ENCODE measurements around the gene NUDCD3. TPM values are rescaled to one million over a fixed set of nuclear protein-coding genes. Genes with fewer than 3 reads are reported as not detected.

Gene NUDCD3
- total and polyA plus RNA-seq, 2 of the 8 experiments (the other 6 are each of a cell fraction or from before 2014, with no cell fraction given): 35.2 to 93.7 TPM

DNA sequence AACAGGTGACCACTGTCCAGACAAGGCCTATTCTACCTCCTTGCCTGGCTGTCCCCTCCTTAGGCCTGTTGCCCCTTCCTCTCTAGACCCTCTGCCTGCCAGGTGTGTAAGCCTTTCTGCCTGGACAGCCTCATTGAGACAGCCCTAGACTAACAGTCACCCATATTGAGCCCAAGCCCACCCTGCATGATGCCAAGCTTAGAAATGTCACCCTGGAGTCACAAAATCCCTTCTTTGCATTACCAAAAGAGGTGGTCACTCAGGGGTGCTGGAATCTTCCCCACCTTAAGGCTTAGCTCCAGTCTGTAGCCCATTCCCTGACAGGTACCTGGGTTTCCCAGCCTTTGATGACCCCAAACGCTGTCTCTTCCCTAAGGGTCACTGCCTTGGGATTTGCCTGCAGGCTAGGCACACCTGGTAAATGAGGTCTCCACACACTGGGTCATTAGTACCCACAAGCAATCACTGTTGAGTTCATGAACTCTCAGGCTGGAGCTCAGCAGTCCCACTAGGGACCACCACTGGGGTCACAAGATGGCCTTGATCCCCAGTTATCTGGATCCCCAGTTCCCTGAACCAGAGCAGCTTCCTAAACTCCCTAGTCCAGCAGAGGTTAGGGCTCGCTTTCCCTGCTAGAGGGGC, 110.1 kb downstream of the NUDCD3 start:
- no peak overlapping the region for H3K9ac ChIP-seq (replicated peaks in 1 of 4; ENCODE audit: extremely low read depth in 1 of 4, low read depth in 3 of 4, low read length in 3 of 4)
- no peaks in the 10 kb centered on the region for H3K4me1 ChIP-seq (replicated peaks in 1 of 4; ENCODE audit: control insufficient read depth in 3 of 4, insufficient read depth in 4 of 4, low read length in 3 of 4)
- CTCF ChIA-PET (ENCODE audit: partially characterized antibody): interaction anchor here (0.6 to 1.6 kb wide), 5 partner anchors 8 to 51 kb away, joined by 3 to 4 read pairs (median 3); no protein-coding TSS in a partner anchor
- H2BK5ac ChIP-seq (ENCODE audit: low read depth, low read length): no peak overlapping the region
- H3K4me3 ChIP-seq (ENCODE audit: extremely low read depth in 1 of 4, insufficient read depth in 2 of 4, low read depth in 3 of 4, low read length in 4 of 4): no peak overlapping the region
- no peak overlapping the region for H3K4ac ChIP-seq (replicated peaks; ENCODE audit: insufficient read length, low read depth, low read length)
- H3K18ac ChIP-seq (ENCODE audit: extremely low read depth, low read length): no peak overlapping the region
- POLR2A ChIA-PET (ENCODE audit: partially characterized antibody): interaction anchor here (1.0 kb wide), 1 partner anchor 11 kb away, joined by 3 read pairs; no protein-coding TSS in a partner anchor
- no peak overlapping the region for H3K14ac ChIP-seq (ENCODE audit: insufficient read length)
- peak in 1 of 2 experiments; percentile 42 for DNase-seq (ENCODE audit: low read depth in 1 of 2, low spot score in 2 of 2)
- 100% methylated on average over 1 of the region's 2 CpGs; no CpG with 5 or more reads in 1 of the 2 experiments for WGBS, 2 experiments (ENCODE audit: extremely low coverage in 1 of 2, insufficient coverage in 1 of 2, insufficient read length in 1 of 2, insufficient replicate concordance in 2 of 2, low coverage in 1 of 2, low lambda C conversion rate in 2 of 2, missing lambda C conversion rate in 1 of 2)
- no peak overlapping the region for H2AK5ac ChIP-seq (ENCODE audit: low read depth, low read length)
- no peak overlapping the region for H3K4me2 ChIP-seq (ENCODE audit: insufficient read depth in 1 of 2, low read depth in 2 of 2, low read length in 2 of 2)
- H4K8ac ChIP-seq (ENCODE audit: extremely low read depth, insufficient read depth, low read length): no peak overlapping the region
- no peak overlapping the region for H2BK12ac ChIP-seq (ENCODE audit: low read depth, low read length)
- H3K79me2 ChIP-seq (ENCODE audit: control insufficient read depth in 1 of 2, insufficient read depth in 2 of 2, low read length in 2 of 2): no peaks in the 10 kb centered on the region
- FAIRE-seq: no peak
- no peaks in the 10 kb centered on the region for H3K9me3 ChIP-seq (ENCODE audit: insufficient read depth in 2 of 2, low read depth in 1 of 2, low read length in 1 of 2)
- H4K91ac ChIP-seq (replicated peaks; ENCODE audit: insufficient read length, low read length): no peak overlapping the region
- peaks cover 0 to 2% (median 0%) of the 10 kb centered on the region in 4 experiments; a peak in 2 of 7 replicates for H3K27me3 ChIP-seq (replicated peaks in 1 of 4; ENCODE audit: control insufficient read depth in 3 of 4, extremely low read depth in 1 of 4, insufficient read depth in 3 of 4, low read length in 3 of 4)
- no peak overlapping the region for H3K23ac ChIP-seq (ENCODE audit: insufficient read length)
- peaks cover 0 to 15% of the 10 kb centered on the region in 2 experiments for H4K20me1 ChIP-seq (replicated peaks in 1 of 2; ENCODE audit: control insufficient read depth in 1 of 2, insufficient read depth in 2 of 2, low read length in 2 of 2)
- no peak overlapping the region for H3K27ac ChIP-seq (ENCODE audit: low read depth, low read length)
- no peak overlapping the region for H2AFZ ChIP-seq (ENCODE audit: low read length)
- TF ChIP-seq EZH2 (IDR thresholded peaks at IDR 0.05; ENCODE audit: low read depth, low read length, severe bottlenecking): no peak
- TF ChIP-seq TEAD4 (IDR thresholded peaks at IDR 0.05; ENCODE audit: low read depth, low read length): no peak
- TF ChIP-seq CBX5 (IDR thresholded peaks at IDR 0.05; ENCODE audit: low read depth, low read length): no peak
- no peak for TF ChIP-seq MAFK (IDR thresholded peaks at IDR 0.05; ENCODE audit: low read depth, low read length)
- TF ChIP-seq PHF8 (conservative IDR thresholded peaks at IDR 0.05; ENCODE audit: low read depth, low read length): no peak
- no peak for TF ChIP-seq BCL11A (IDR thresholded peaks at IDR 0.05; ENCODE audit: low read depth in 2 of 2, low read length in 2 of 2)
- TF ChIP-seq TBP (IDR thresholded peaks at IDR 0.05; ENCODE audit: low read depth, low read length): no peak
- TF ChIP-seq GABPA (IDR thresholded peaks at IDR 0.05; ENCODE audit: borderline replicate concordance, insufficient read depth, low read length): no peak
- TF ChIP-seq SP1 (IDR thresholded peaks at IDR 0.05; ENCODE audit: low read depth, low read length): no peak
- H3K79me1 ChIP-seq (ENCODE audit: low read depth, low read length): no peaks in the 10 kb centered on the region; the same call in 1 of the 2 replicates
- H2BK15ac ChIP-seq (ENCODE audit: low read length): no peak overlapping the region
- no peak overlapping the region for H4K5ac ChIP-seq (ENCODE audit: insufficient read length, low read depth, low read length)
- H3K56ac ChIP-seq (replicated peaks; ENCODE audit: insufficient read length, low read depth, low read length): no peak overlapping the region
- H2BK120ac ChIP-seq (replicated peaks; ENCODE audit: low read depth, low read length): no peak overlapping the region
- H3K23me2 ChIP-seq (ENCODE audit: low read depth, low read length): no peaks in the 10 kb centered on the region
- H3K36me3 ChIP-seq (ENCODE audit: control insufficient read depth in 2 of 4, insufficient read depth in 4 of 4, low read length in 3 of 4): peaks cover 0 to 2% (median 0%) of the 10 kb centered on the region in 4 experiments; a peak in 3 of 8 replicates
- H2BK20ac ChIP-seq (ENCODE audit: low read length): no peak overlapping the region

Measured in H1 (cell line).